WTC11 (cell line): ENCODE data around the gene PPM1N. TPM values are rescaled to one million over a fixed set of nuclear protein-coding genes. Genes with fewer than 3 reads are reported as not detected.
A peak's percentile ranks its signal among the peaks of the same experiment; 100 is the strongest.

Source experiments
- ATAC-seq: fragments of 200-7000 bp; cut with Tn5 transposase; 2 replicates; pipeline ENCODE4 v1.10.0; 2021; ENCODE audit warnings: mild to moderate bottlenecking, moderate library complexity
- CTCF ChIA-PET: fragments of 300-600 bp; sonication (Branson Sonifier 250); formaldehyde crosslinking; loops from one replicate; lab custom pipeline; 2021; ENCODE audit warnings: antibody characterized with exemption; lab: Charles Lee
- POLR2A ChIA-PET: fragments of 350-600 bp; sonication (Branson Sonifier 250); formaldehyde crosslinking; loops from one replicate; lab custom pipeline; 2021; ENCODE audit warnings: antibody characterized with exemption; lab: Charles Lee
- DNase-seq: peaks from one replicate; pipeline ENCODE4 v3.0.0; 2021; ENCODE audit warnings: low spot score
- H3K27ac Mint-ChIP-seq: 2 replicates; pipeline ENCODE4 v1.8.0; 2021; ENCODE audit warnings: mixed read lengths
- H3K27me3 Mint-ChIP-seq: 2 replicates; pipeline ENCODE4 v1.8.0; 2021; ENCODE audit warnings: low read depth, mild to moderate bottlenecking, moderate library complexity, mixed read lengths
- H3K36me3 Mint-ChIP-seq: 2 replicates; pipeline ENCODE4 v1.8.0; 2021; ENCODE audit warnings: mixed read lengths
- H3K4me1 Mint-ChIP-seq: 2 replicates; pipeline ENCODE4 v1.8.0; 2022; ENCODE audit warnings: mixed read lengths
- H3K4me3 Mint-ChIP-seq: 2 replicates; pipeline ENCODE4 v1.8.0; 2021; ENCODE audit warnings: mild to moderate bottlenecking, moderate library complexity, mixed read lengths
- H3K9me3 Mint-ChIP-seq: 2 replicates; pipeline ENCODE4 v1.8.0; 2021; ENCODE audit warnings: mixed read lengths
- CREM ChIP-seq: sonication (generic); formaldehyde crosslinking; IDR thresholded peaks from 2 replicates; pipeline ENCODE4 v1.8.1; 2022; ENCODE audit warnings: mild to moderate bottlenecking, missing genetic modification reagents, moderate library complexity
- CTCF ChIP-seq: fragments of 200-600 bp; IDR thresholded peaks from 2 replicates; pipeline ENCODE4 v1.8.0; 2022; ENCODE audit warnings: antibody characterized with exemption
- E2F1 ChIP-seq: sonication (generic); formaldehyde crosslinking; IDR thresholded peaks from 2 replicates; pipeline ENCODE4 v1.8.0; 2022; ENCODE audit warnings: mild to moderate bottlenecking, missing genetic modification reagents
- ESRRA ChIP-seq: sonication (generic); formaldehyde crosslinking; IDR thresholded peaks from 2 replicates; pipeline ENCODE4 v1.8.1; 2022; ENCODE audit warnings: mild to moderate bottlenecking, missing genetic modification reagents, borderline replicate concordance
- ETV6 ChIP-seq: sonication (generic); formaldehyde crosslinking; IDR thresholded peaks from 2 replicates; pipeline ENCODE4 v1.8.1; 2022; ENCODE audit warnings: mild to moderate bottlenecking, missing genetic modification reagents
- FOXK1 ChIP-seq: sonication (generic); formaldehyde crosslinking; IDR thresholded peaks from 2 replicates; pipeline ENCODE4 v1.8.0; 2022; ENCODE audit warnings: mild to moderate bottlenecking, moderate library complexity, missing genetic modification reagents
- JUN ChIP-seq: sonication (generic); formaldehyde crosslinking; IDR thresholded peaks from 2 replicates; pipeline ENCODE4 v1.8.0; 2023; ENCODE audit warnings: mild to moderate bottlenecking, missing genetic modification reagents
- NFATC4 ChIP-seq: fragments of 250-450 bp; sonication (Bioruptor Pico); IDR thresholded peaks from 2 replicates; pipeline ENCODE4 v1.9.0; 2021; ENCODE audit warnings: mild to moderate bottlenecking
- NR2C2 ChIP-seq: sonication (generic); formaldehyde crosslinking; IDR thresholded peaks from 2 replicates; pipeline ENCODE4 v1.8.0; 2022; ENCODE audit warnings: mild to moderate bottlenecking, missing genetic modification reagents
- SMAD4 ChIP-seq: sonication (generic); formaldehyde crosslinking; IDR thresholded peaks from 2 replicates; pipeline ENCODE4 v1.8.0; 2022; ENCODE audit warnings: mild to moderate bottlenecking, missing genetic modification reagents
- SP1 ChIP-seq: sonication (generic); formaldehyde crosslinking; conservative IDR thresholded peaks from 2 replicates; pipeline ENCODE4 v1.8.1; 2022; ENCODE audit warnings: missing genetic modification reagents
- ZNF232 ChIP-seq: sonication (generic); formaldehyde crosslinking; IDR thresholded peaks from 2 replicates; pipeline ENCODE4 v1.8.0; 2022; ENCODE audit warnings: mild to moderate bottlenecking, missing genetic modification reagents
- ZSCAN18 ChIP-seq: fragments of 250-450 bp; sonication (Bioruptor Pico); IDR thresholded peaks from 2 replicates; pipeline ENCODE4 v2.1.2; 2022; ENCODE audit warnings: mild to moderate bottlenecking, moderate library complexity
- total RNA-seq: library from RNA; stranded (reverse); gene quantifications from 3 replicates; pipeline ENCODE4 v1.2.3, GENCODE V29; 2021
- TF ChIP-seq, protein P1 (sequence below): sonication (generic); formaldehyde crosslinking; IDR thresholded peaks from 2 replicates; pipeline ENCODE4 v1.8.1; 2023; ENCODE audit warnings: mild to moderate bottlenecking, moderate library complexity, missing genetic modification reagents
- TF ChIP-seq, protein P2 (sequence below): sonication (generic); formaldehyde crosslinking; IDR thresholded peaks from 2 replicates; pipeline ENCODE4 v1.8.1; 2023; ENCODE audit warnings: mild to moderate bottlenecking, missing genetic modification reagents, moderate library complexity
- TF ChIP-seq, protein P3 (sequence below): fragments of 250-450 bp; sonication (Bioruptor Pico); IDR thresholded peaks from 2 replicates; pipeline ENCODE4 v1.9.0; 2021; ENCODE audit warnings: mild to moderate bottlenecking

The PPM1N gene
- total RNA-seq, 1 experiment from 2014 or later, result 10.3 TPM

DNA sequence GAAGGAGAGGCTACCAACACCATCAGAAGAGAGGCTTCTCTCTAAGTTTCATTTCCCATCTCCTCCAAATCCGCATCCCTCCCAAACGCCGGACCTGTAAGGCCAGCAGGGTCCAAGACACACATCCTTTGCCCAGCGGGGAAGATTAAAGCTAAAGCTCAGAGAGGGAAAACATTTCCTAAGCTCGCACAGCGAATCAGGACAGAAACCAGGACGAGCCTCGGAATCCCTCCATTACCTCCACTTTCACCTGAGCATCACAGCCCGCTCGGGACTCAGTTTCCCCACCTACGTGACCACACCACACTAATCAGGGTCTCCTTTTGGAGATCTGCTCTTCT, 31.2 kb upstream of the PPM1N start:
- Mint-ChIP-seq H3K4me1 (peaks cover 15% of the 10 kb centered on the region), H3K27ac (peak overlapping the region; percentile 30; the same call in 1 of the 2 replicates), H3K27me3 (peaks cover 69% of the 10 kb centered on the region), H3K4me3 (peak overlapping the region; percentile 76), H3K36me3 (no peaks in the 10 kb centered on the region), H3K9me3 (no peaks in the 10 kb centered on the region)
- ChIA-PET POLR2A (interaction anchor here (0.6 to 1.7 kb wide), 7 partner anchors 11 to 160 kb away, joined by 3 to 7 read pairs (median 4); partner anchors contain the start of genes PPP1R13L and RTN2), CTCF (interaction anchor here (0.9 to 5.0 kb wide), 19 partner anchors 8 to 286 kb away, joined by 3 to 105 read pairs (median 5); partner anchors contain the start of genes PPP1R13L and VASP)
- no peak for ATAC-seq
- no peak for DNase-seq
- TF ChIP-seq FOXK1 (no peak), NR2C2 (CRISPR knock-in tag) (no peak), ESRRA (no peak), CTCF (no peak), ETV6 (no peak), E2F1 (no peak)
- TF ChIP-seq, protein P1, sequence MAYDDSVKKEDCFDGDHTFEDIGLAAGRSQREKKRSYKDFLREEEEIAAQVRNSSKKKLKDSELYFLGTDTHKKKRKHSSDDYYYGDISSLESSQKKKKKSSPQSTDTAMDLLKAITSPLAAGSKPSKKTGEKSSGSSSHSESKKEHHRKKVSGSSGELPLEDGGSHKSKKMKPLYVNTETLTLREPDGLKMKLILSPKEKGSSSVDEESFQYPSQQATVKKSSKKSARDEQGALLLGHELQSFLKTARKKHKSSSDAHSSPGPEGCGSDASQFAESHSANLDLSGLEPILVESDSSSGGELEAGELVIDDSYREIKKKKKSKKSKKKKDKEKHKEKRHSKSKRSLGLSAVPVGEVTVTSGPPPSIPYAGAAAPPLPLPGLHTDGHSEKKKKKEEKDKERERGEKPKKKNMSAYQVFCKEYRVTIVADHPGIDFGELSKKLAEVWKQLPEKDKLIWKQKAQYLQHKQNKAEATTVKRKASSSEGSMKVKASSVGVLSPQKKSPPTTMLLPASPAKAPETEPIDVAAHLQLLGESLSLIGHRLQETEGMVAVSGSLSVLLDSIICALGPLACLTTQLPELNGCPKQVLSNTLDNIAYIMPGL (CRISPR knock-in tag), result no peak
- TF ChIP-seq, all 79 proteins: peak for 0

DNA sequence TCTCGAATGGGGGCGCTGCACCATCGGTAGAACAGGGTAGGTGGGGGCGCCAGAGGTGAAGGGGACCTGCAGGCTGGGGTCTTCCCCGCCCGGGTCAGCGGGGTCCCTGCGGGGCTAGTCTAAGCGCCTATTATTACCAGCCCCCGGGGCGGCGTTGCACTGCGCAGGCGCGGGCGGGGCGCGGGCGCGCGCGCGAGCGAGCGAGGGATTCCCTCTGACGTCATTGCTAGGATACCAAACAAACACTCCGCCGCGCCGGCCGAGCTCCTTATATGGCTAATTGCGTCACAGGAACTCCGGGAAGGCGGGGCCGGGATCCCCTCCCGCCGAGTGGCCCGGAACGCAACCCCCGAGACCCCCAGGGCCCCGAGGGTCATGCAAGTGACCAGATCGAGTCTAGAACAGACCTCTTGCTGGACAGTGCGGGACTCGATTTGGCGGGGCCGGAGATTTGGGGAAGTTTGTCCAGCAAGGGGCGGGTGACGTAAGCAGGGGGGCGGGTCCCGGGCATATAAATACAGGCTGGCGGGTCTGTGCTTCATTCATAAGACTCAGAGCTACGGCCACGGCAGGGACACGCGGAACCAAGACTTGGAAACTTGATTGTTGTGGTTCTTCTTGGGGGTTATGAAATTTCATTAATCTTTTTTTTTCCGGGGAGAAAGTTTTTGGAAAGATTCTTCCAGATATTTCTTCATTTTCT, 30.6 kb upstream of the PPM1N start, which contains the start of gene FOSB:
Gene FOSB (plus strand): TSS at position 541 of the 703 bp plus-strand sequence. CDS start 591 bp downstream, outside the sequence.
- Mint-ChIP-seq H3K36me3 (no peaks in the 10 kb centered on the region), H3K9me3 (no peaks in the 10 kb centered on the region), H3K4me3 (peak within 1 kb of the TSS; percentile 87), H3K27ac (peak within 1 kb of the TSS; percentile 84), H3K4me1 (peaks cover 19% of the 10 kb centered on the region), H3K27me3 (peaks cover 74% of the 10 kb centered on the region)
- DNase-seq (peak; percentile 93), ATAC-seq (peak; percentile 1; the same call in 1 of the 2 replicates)
- ChIA-PET POLR2A (interaction anchor here (0.7 to 2.6 kb wide), 7 partner anchors 11 to 225 kb away, joined by 3 to 12 read pairs (median 4); partner anchors contain the start of genes PPP1R13L, QPCTL and RTN2), CTCF (interaction anchor here (0.9 to 5.0 kb wide), 20 partner anchors 8 to 303 kb away, joined by 3 to 105 read pairs (median 4); partner anchors contain the start of genes PPP1R13L and VASP)
- TF ChIP-seq SMAD4, result no peak
- TF ChIP-seq, protein P2, sequence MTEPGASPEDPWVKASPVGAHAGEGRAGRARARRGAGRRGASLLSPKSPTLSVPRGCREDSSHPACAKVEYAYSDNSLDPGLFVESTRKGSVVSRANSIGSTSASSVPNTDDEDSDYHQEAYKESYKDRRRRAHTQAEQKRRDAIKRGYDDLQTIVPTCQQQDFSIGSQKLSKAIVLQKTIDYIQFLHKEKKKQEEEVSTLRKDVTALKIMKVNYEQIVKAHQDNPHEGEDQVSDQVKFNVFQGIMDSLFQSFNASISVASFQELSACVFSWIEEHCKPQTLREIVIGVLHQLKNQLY (CRISPR knock-in tag), result no peak
- peak; percentile 91 for TF ChIP-seq CREM
- TF ChIP-seq, protein P3, sequence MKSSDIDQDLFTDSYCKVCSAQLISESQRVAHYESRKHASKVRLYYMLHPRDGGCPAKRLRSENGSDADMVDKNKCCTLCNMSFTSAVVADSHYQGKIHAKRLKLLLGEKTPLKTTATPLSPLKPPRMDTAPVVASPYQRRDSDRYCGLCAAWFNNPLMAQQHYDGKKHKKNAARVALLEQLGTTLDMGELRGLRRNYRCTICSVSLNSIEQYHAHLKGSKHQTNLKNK (CRISPR knock-in tag), result no peak
- TF ChIP-seq JUN (CRISPR knock-in tag), result no peak
- TF ChIP-seq ZSCAN18 (CRISPR knock-in tag), result no peak
- peak; percentile 82 for TF ChIP-seq SP1
- no peak for TF ChIP-seq NFATC4 (CRISPR knock-in tag)
- TF ChIP-seq FOXK1, result peak; percentile 67; the same call in 1 of the 2 replicates
- TF ChIP-seq ZNF232 (CRISPR knock-in tag), result no peak
